Measurements from ENCODE around the gene CWC27. TPM values are rescaled to one million over a fixed set of nuclear protein-coding genes. Genes with fewer than 3 reads are reported as not detected.

CWC27 gene
- total RNA-seq, 1 donor from 2014 or later, result 56.6 TPM

GRCh38 chr5:65055938-65056337, 287.2 kb downstream of the CWC27 start:
- no peak overlapping the region for H3K4me2 ChIP-seq
- no peak overlapping the region for H3K4me3 ChIP-seq
- H3K27ac ChIP-seq, result no peak overlapping the region
- no peaks in the 10 kb centered on the region for H3K9me3 ChIP-seq (ENCODE audit: low read depth)
- peaks cover 3% of the 10 kb centered on the region for H3K4me1 ChIP-seq
- peaks cover 3% of the 10 kb centered on the region for H3K9me3 Mint-ChIP-seq
- no peak overlapping the region for H3K27ac Mint-ChIP-seq
- H3K4me3 Mint-ChIP-seq, result no peak overlapping the region
- no peaks in the 10 kb centered on the region for H3F3A ChIP-seq (ENCODE audit: low read depth)
- no peaks in the 10 kb centered on the region for H3K36me3 Mint-ChIP-seq
- no peaks in the 10 kb centered on the region for H3K27me3 ChIP-seq
- no peak for DNase-seq (ENCODE audit: low spot score)
- H4K20me1 ChIP-seq (ENCODE audit: low read depth), result no peaks in the 10 kb centered on the region
- no peaks in the 10 kb centered on the region for H3K36me3 ChIP-seq
- no peak overlapping the region for H3K9ac ChIP-seq
- H2AFZ ChIP-seq (replicated peaks), result no peak overlapping the region
- H3K4me1 Mint-ChIP-seq, result peaks cover 4% of the 10 kb centered on the region
- H3K27me3 Mint-ChIP-seq (ENCODE audit: insufficient read depth, low read depth), result peaks cover 4% of the 10 kb centered on the region
- H3K79me2 ChIP-seq (ENCODE audit: low read depth), result no peaks in the 10 kb centered on the region
- TF ChIP-seq EZH2 (IDR thresholded peaks at IDR 0.05) (no peak), EZH2phosphoT487 (IDR thresholded peaks at IDR 0.05) (no peak)
- TF ChIP-seq, protein P1, sequence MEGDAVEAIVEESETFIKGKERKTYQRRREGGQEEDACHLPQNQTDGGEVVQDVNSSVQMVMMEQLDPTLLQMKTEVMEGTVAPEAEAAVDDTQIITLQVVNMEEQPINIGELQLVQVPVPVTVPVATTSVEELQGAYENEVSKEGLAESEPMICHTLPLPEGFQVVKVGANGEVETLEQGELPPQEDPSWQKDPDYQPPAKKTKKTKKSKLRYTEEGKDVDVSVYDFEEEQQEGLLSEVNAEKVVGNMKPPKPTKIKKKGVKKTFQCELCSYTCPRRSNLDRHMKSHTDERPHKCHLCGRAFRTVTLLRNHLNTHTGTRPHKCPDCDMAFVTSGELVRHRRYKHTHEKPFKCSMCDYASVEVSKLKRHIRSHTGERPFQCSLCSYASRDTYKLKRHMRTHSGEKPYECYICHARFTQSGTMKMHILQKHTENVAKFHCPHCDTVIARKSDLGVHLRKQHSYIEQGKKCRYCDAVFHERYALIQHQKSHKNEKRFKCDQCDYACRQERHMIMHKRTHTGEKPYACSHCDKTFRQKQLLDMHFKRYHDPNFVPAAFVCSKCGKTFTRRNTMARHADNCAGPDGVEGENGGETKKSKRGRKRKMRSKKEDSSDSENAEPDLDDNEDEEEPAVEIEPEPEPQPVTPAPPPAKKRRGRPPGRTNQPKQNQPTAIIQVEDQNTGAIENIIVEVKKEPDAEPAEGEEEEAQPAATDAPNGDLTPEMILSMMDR (IDR thresholded peaks at IDR 0.05), result no peak

- no peak for TF ChIP-seq EZH2 (IDR thresholded peaks at IDR 0.05)
- TF ChIP-seq EZH2phosphoT487 (IDR thresholded peaks at IDR 0.05), result no peak
- TF ChIP-seq, protein P1 (IDR thresholded peaks at IDR 0.05), result no peak
- Histone ChIP-seq H3K4me3 (no peak overlapping the region), H3K9ac (no peak overlapping the region), H3K27ac (no peak overlapping the region), H2AFZ (replicated peaks) (no peak overlapping the region), H3K9me3 (ENCODE audit: low read depth) (no peaks in the 10 kb centered on the region), H3K27me3 (no peaks in the 10 kb centered on the region), H3K79me2 (ENCODE audit: low read depth) (no peaks in the 10 kb centered on the region), H3F3A (ENCODE audit: low read depth) (no peaks in the 10 kb centered on the region), H3K4me2 (no peak overlapping the region), H3K36me3 (no peaks in the 10 kb centered on the region), H3K4me1 (peaks cover 6% of the 10 kb centered on the region), H4K20me1 (ENCODE audit: low read depth) (no peaks in the 10 kb centered on the region)
- DNase-seq (ENCODE audit: low spot score), result no peak
- H3K4me1 Mint-ChIP-seq, result peaks cover 4% of the 10 kb centered on the region
- H3K4me3 Mint-ChIP-seq, result no peak overlapping the region
- no peak overlapping the region for H3K27ac Mint-ChIP-seq
- H3K9me3 Mint-ChIP-seq, result peaks cover under 1% of the 10 kb centered on the region
- no peaks in the 10 kb centered on the region for H3K36me3 Mint-ChIP-seq
- peaks cover 6% of the 10 kb centered on the region for H3K27me3 Mint-ChIP-seq (ENCODE audit: insufficient read depth, low read depth)
Measured at GRCh38 chr5:65059681-65060598, 291.2 kb downstream of the CWC27 start.

- H3K36me3 ChIP-seq, result no peaks in the 10 kb centered on the region
- no peak for TF ChIP-seq EZH2phosphoT487 (IDR thresholded peaks at IDR 0.05)
- no peak for TF ChIP-seq EZH2 (IDR thresholded peaks at IDR 0.05)
- TF ChIP-seq, protein P1 (IDR thresholded peaks at IDR 0.05), result no peak
- H3K27me3 ChIP-seq, result no peaks in the 10 kb centered on the region
- no peak overlapping the region for H3K27ac ChIP-seq
- no peak overlapping the region for H3K9ac ChIP-seq
- H3K79me2 ChIP-seq (ENCODE audit: low read depth), result no peaks in the 10 kb centered on the region
- H3K9me3 Mint-ChIP-seq, result no peaks in the 10 kb centered on the region
- no peaks in the 10 kb centered on the region for H3K9me3 ChIP-seq (ENCODE audit: low read depth)
- peaks cover 10% of the 10 kb centered on the region for H3K4me1 ChIP-seq
- H3K4me2 ChIP-seq, result no peak overlapping the region
- no peaks in the 10 kb centered on the region for H3K36me3 Mint-ChIP-seq
- H3K4me1 Mint-ChIP-seq, result peaks cover 4% of the 10 kb centered on the region
- no peak for DNase-seq (ENCODE audit: low spot score)
- H2AFZ ChIP-seq (replicated peaks), result no peak overlapping the region
- H3K27ac Mint-ChIP-seq, result no peak overlapping the region
- H3K4me3 ChIP-seq, result no peak overlapping the region
- no peaks in the 10 kb centered on the region for H4K20me1 ChIP-seq (ENCODE audit: low read depth)
- H3K4me3 Mint-ChIP-seq, result no peak overlapping the region
- peaks cover 6% of the 10 kb centered on the region for H3K27me3 Mint-ChIP-seq (ENCODE audit: insufficient read depth, low read depth)
- H3F3A ChIP-seq (ENCODE audit: low read depth), result no peaks in the 10 kb centered on the region
Measured at GRCh38 chr5:65061250-65061973, 292.7 kb downstream of the CWC27 start.
